PC-9 (cell line): ENCODE results near the gene INHBE.
"Not testable (repeated sequence)": the region's sequence is repeated elsewhere in the genome, so short reads cannot be mapped to it uniquely, and the experiment has no call there.

Experiments used
- CTCF ChIP-seq: fragments of 200-600 bp; sonication (generic); conservative IDR thresholded peaks from 2 replicates; pipeline ENCODE4 v1.6.1; 2017; ENCODE audit warnings: mixed run types, antibody characterized with exemption, mild to moderate bottlenecking, moderate library complexity
- EZH2 ChIP-seq: fragments of 200-600 bp; sonication (generic); IDR thresholded peaks from 2 replicates; pipeline ENCODE4 v1.8.0; 2017; ENCODE audit warnings: antibody characterized with exemption, low read depth

- not testable (repeated sequence) for TF ChIP-seq CTCF, EZH2
Observed at GRCh38 chr12:57441393-57441792, 13.7 kb upstream of the INHBE start.
